ENCODE data around the gene CHPF2.

Gene CHPF2

DNA sequence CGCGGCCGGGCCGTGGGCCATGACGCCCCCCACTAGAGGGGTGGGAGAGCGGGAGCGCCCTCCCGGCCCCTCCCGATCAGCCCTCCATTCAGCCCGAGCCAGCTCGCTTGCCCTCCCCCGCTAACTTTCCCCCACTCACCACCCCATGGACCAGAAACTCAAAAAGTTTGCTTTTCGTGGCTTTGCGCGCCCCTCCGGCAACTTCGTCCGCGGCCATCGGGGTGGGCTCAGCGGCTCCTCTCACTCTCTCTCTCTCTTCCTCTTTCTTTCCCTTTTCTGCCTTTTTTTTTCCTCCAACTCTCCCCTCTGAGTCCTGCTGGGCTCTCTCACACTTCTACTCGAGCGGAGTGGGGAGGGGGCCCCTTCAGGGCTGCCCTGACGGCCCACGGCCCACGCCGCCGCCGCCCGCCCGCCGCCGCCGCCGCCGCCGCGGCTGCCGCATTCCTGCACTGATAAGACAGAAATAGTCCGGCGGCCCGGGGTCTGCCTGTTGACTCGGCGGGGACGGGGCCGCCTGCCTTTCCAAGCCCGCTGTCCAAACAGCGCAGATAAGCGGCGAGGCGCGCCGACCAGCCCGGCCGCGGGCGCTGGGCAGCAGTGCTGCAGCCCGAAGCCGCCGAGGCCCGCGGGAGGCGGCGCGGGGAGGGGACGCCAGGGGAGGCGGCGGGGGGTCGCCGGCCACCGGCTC is 16.2 kb downstream of the CHPF2 start, which contains the start of gene SMARCD3:
Gene SMARCD3, minus strand, starts transcription at position 349 of the 688 bp plus-strand sequence. Its CDS starts 132 bp downstream, at position 217.
- no peak for DNase-seq

GRCh38 chr7:151249034-151249731 is 16.9 kb downstream of the CHPF2 start:
- no peak for DNase-seq

GRCh38 chr7:151249732-151250072 is 17.4 kb downstream of the CHPF2 start:
- DNase-seq: no peak

GRCh38 chr7:151250181-151251132 is 18.2 kb downstream of the CHPF2 start:
- DNase-seq: no peak

- DNase-seq: no peak
Observed at GRCh38 chr7:151251328-151251688, 19.0 kb downstream of the CHPF2 start.

DNA sequence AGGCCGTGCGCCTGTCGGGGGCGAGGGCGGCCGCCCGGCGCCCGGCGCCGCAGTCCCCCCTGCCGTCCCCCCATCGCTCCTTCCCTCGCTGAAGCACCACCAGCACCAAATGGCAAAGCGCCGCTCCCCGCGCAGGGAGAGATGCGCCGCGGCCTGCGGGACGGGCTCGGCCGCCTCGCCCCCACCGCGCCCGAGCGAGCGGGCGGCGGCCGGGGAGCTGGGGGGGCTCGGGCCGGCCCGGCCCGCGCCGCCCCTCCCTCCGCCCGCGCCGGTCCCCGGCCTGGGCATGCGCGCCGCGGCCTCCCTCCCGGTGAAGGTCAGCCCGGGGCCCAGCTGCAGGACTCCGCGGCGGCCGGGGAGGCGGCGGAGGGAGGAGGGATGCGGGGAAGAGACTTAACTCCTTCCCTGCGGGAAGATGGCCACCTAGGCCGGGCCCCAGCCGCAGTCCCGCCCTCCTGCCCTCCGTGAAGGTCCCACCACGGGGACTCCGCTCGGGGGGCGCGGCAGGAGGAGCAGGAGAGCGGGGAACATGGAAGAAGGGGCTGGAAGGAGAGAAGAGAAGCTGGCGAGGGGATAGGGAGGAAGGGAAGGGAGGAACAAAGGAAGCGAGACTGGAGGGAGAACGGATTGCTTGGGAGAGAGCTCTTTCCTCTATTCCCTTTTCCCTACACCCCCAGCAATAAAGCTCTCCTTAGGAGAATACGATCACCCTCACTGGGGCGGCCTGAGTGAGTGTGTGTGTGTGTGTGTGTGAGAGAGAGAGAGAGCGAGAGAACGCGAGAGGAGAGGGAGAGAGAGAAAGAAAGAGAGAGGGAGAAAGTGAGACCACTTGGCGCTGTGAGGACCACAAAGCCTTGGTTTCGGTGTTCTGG is 19.6 kb downstream of the CHPF2 start:
- DNase-seq: no peak

GRCh38 chr7:151252561-151252835 is 20.2 kb downstream of the CHPF2 start:
- no peak for DNase-seq

DNA sequence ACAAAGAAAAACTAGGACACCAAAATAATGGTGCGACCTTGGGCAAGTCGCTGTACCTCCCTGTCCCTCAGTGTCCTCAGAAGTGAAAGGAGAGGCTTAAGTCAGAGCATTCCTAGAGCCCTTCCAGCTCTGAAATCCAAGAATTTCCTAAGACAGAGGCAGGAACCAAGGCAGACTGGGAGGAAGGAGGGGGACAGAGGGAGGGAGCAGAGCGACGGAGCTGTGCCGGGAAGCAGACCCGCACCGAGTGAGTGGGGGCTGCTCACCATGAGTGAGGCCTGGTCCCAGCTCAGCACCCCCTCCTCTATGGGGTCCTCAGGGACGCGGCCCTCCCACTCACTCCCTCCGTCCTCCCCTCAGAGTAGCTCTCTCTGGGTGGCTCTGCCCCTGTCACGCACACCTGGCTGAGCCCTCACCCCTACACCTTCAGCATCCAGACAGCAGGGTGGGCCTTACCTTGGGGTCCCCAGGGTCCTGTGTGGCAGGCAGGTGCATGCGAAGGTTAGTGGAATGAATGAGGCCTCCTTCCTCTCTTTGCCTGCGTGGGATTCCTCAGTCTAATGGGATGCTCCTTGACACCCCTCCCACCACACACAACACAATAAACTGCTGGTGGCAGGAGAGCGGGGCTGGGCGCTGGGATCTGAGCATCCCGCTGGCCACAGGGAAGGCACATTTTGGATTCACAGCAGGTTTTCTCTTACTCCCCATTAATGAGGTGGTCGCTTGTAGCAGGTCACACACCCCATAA is 20.9 kb downstream of the CHPF2 start:
- DNase-seq: no peak

DNA sequence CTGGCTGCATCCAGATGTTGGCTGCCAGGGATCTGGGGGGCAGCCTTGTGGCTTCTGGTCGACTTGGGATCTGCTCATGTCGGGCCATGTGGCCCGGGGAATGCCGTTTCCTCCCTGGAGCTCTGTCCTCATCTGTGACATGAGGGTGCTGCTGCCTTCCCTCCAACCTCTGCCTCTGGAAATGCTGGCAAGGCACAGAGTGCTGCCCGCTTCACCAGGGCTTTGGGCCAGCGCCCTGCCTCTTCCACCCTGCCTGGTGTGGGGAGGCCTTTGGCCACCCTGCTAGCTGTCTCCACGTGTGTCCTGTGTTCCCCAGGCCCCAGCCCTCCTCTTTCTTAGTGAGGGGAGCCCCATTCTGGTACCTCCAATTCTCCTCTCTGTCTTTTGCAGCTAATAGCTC is 22.0 kb downstream of the CHPF2 start:
- no peak for DNase-seq

- no peak for DNase-seq
Observed at GRCh38 chr7:151254851-151255250, 22.6 kb downstream of the CHPF2 start.

- DNase-seq: no peak
Observed at GRCh38 chr7:151255390-151255789, 23.1 kb downstream of the CHPF2 start.

- DNase-seq: no peak
Observed at GRCh38 chr7:151256410-151257045, 24.2 kb downstream of the CHPF2 start.

GRCh38 chr7:151257990-151258389 is 25.7 kb downstream of the CHPF2 start:
- no peak for DNase-seq

- no peak for DNase-seq
Observed at GRCh38 chr7:151260471-151260870, 28.2 kb downstream of the CHPF2 start.

DNA sequence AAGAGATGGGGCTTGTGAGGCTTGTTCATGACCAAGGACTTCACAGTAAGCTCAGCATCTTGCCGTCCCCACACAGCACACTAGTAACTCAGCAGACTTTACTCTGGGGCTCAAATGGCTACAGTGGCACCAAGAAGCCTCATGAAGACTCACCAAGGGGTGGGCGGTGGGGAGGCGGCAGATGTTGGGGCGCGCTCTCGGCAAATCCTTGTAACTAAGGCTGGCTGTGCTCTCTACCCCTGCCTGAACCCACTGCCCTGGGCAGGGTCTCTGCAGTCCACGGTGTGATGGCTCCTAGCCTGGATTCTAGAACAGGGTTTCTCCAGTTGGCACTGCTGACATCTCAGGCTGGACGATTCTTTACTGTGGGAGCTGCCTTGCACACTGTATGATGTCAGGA is 28.6 kb downstream of the CHPF2 start:
- no peak for DNase-seq

GRCh38 chr7:151261529-151261928 is 29.2 kb downstream of the CHPF2 start:
- no peak for DNase-seq

DNA sequence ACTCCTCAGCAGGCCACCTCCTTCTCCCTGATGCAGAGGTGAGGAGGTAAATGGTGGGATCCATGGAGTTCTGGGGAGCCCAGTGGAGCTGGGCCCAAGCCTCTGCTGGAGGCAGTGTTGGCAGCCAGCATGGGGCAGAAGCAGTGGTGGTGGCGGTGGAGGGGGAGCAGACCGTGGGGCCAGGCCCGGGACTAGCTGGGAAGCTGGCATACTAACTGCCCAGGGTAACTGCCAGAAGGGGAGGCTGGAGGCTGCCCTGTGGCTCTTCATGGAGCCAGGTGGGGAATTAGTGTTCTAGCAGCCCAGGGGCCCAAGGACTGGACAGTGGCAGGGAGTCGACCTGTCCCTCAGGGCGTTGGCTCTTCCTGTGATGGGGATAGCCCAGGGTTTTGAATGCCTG is 32.3 kb downstream of the CHPF2 start:
- no peak for DNase-seq

DNA sequence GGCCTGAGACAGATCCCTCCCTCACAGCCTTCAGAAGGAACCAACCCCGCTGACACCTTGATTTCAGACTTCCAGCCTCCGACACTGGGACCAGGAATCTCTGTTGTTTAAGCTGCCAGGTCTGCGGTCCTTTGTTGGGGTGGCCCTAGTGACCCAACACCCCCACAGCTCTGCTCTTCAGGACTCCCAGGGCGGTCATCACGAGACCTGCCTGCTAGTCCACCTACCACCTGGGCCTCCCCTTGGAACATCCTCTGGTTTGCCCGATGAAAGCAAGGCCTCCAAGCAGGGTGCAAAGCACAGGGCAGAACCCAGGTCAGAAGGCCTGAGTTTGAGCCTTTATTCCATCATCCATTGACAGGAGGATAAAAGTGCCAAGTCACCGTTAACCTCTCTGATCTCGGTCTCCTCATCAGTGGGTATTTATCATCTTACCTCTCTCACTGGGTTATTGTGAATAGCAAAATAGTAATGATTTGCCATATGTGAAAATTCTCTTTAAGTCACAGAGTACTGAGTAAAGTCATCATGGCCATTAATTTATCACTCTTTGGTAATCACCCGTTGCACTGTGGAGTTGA is 33.2 kb downstream of the CHPF2 start:
- no peak for DNase-seq

- no peak for DNase-seq
Observed at GRCh38 chr7:151269511-151269910, 37.2 kb downstream of the CHPF2 start.

GRCh38 chr7:151271699-151272355 is 39.5 kb downstream of the CHPF2 start:
- no peak for DNase-seq

- DNase-seq: no peak
Observed at GRCh38 chr7:151272405-151272804, 40.1 kb downstream of the CHPF2 start.
